Testis (tissue), 3 donors: ENCODE data around the gene ALPI. TPM values are rescaled to one million over a fixed set of nuclear protein-coding genes. Genes with fewer than 3 reads are reported as not detected.

ENCODE experiments used
- DNase-seq: peaks from one replicate; pipeline ENCODE4 v3.0.0-alpha.2; 2019
- H3K27ac ChIP-seq, 2 donors: fragments of 200-600 bp; sonication (generic); one replicate each; pipeline ENCODE4 v1.5.1; 2019
- H3K27me3 ChIP-seq: fragments of 200-600 bp; sonication (generic); one replicate; pipeline ENCODE4 v1.5.1; 2019
- H3K36me3 ChIP-seq: fragments of 200-600 bp; sonication (generic); one replicate; pipeline ENCODE4 v1.5.1; 2017; ENCODE audit warnings: low read depth; ENCODE audit errors: missing control alignments
- H3K4me1 ChIP-seq: fragments of 200-600 bp; sonication (generic); one replicate; pipeline ENCODE4 v1.5.1; 2019
- H3K4me3 ChIP-seq, 2 donors: fragments of 200-600 bp; sonication (generic); one replicate each; pipeline ENCODE4 v1.5.1; 2017 to 2019
- H3K9me3 ChIP-seq: fragments of 200-600 bp; sonication (generic); one replicate; pipeline ENCODE4 v1.5.1; 2017
- POLR2A ChIP-seq: fragments of 450-650 bp; IDR thresholded peaks from one replicate; pipeline ENCODE4 v1.6.1; 2017; ENCODE audit warnings: antibody characterized with exemption, mild to moderate bottlenecking, moderate library complexity
- WGBS, 2 donors: methylation state at CpG; one replicate each; pipeline ENCODE4 v1.1.5; 2018; 5-methylcytosine and 5-hydroxymethylcytosine counted together
- intact Hi-C: fragments of 100-400 bp; cut with DNase I; formaldehyde crosslinking; loops from one replicate; pipeline ENCODE4 v1.15.1; 2023; ENCODE audit warnings: low total_unique reads
- polyA plus RNA-seq: library from polyadenylated mRNA; stranded (reverse); fragments of 350-450 nt; fragmentation: Illumina TruSeq; extraction: RNeasy Lipid Tissue Mini Kit (QIAGEN cat#74804); gene quantifications from one replicate; pipeline ENCODE4 v1.2.3, GENCODE V29; 2014; ENCODE audit warnings: low read depth, low replicate concordance; ENCODE audit not compliant: insufficient read depth
- total RNA-seq, 2 donors: library from RNA; depleted of rRNA; stranded (reverse); fragments of >200 nt; gene quantifications; one replicate each; pipeline ENCODE4 v1.2.3, GENCODE V29; 2016
- TF ChIP-seq, protein P1 (sequence below), 3 experiments: fragments of 450-650 bp in 2 of 3; fragments of 200-600 bp in 1 of 3; sonication (generic) in 1 of 3; IDR thresholded peaks; one replicate each; pipeline ENCODE4 v1.5.1; 2016 to 2019; ENCODE audit warnings: antibody characterized with exemption in 3 of 3, mild to moderate bottlenecking in 2 of 3, moderate library complexity in 1 of 3

ALPI gene
- total and polyA plus RNA-seq, 3 donors from 2014 or later: 0.16 to 0.43 TPM; not detected in 1

DNA sequence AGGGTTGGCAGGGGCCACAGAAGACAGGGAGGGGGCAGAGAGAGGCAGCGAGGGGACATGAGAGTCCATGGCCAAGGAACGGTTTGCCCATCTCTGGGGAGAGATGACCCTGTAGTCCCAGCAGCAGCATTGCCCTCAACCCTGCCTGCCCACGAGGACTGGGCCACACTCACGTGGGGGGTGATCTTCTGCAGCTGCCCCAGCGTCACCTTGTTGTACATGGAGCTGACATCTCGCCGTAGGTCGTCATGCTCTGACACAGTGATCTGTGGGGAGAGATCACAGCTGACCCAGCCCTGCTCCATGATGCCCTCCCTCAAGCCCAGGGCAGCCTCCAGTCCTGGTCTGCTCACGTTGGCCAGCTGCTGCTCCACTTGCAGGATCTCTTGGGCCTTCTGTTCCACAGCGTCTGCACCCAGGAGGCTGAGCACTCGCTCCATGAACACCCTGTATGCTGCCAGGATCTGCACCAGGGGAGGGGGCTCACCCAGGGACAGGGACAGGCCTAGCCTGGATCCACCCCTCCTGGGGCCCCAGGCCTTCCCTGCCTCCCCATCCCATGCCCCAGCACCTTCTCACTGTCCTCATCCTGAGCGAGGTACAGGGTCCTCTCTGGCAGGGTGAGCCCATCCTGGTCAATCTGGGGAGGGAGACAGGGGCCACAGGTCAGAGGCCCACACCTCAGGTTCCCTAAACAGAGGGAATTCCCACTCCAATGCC lies 28.8 kb downstream of the ALPI start:
- intact Hi-C loops: no loop called here
- Histone ChIP-seq H3K27ac (no peak overlapping the region), H3K27me3 (no peaks in the 10 kb centered on the region), H3K4me3 (no peak overlapping the region), H3K36me3 (no peaks in the 10 kb centered on the region), H3K4me1 (peaks cover 4% of the 10 kb centered on the region), H3K9me3 (no peaks in the 10 kb centered on the region)
- TF ChIP-seq POLR2A: no peak
- TF ChIP-seq, protein P1, sequence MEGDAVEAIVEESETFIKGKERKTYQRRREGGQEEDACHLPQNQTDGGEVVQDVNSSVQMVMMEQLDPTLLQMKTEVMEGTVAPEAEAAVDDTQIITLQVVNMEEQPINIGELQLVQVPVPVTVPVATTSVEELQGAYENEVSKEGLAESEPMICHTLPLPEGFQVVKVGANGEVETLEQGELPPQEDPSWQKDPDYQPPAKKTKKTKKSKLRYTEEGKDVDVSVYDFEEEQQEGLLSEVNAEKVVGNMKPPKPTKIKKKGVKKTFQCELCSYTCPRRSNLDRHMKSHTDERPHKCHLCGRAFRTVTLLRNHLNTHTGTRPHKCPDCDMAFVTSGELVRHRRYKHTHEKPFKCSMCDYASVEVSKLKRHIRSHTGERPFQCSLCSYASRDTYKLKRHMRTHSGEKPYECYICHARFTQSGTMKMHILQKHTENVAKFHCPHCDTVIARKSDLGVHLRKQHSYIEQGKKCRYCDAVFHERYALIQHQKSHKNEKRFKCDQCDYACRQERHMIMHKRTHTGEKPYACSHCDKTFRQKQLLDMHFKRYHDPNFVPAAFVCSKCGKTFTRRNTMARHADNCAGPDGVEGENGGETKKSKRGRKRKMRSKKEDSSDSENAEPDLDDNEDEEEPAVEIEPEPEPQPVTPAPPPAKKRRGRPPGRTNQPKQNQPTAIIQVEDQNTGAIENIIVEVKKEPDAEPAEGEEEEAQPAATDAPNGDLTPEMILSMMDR (IDR thresholded peaks at IDR 0.05): no peak
- 82 to 85% methylated on average over 4 to 12 of the region's 12 CpGs for WGBS, 2 donors
- DNase-seq: no peak

DNA sequence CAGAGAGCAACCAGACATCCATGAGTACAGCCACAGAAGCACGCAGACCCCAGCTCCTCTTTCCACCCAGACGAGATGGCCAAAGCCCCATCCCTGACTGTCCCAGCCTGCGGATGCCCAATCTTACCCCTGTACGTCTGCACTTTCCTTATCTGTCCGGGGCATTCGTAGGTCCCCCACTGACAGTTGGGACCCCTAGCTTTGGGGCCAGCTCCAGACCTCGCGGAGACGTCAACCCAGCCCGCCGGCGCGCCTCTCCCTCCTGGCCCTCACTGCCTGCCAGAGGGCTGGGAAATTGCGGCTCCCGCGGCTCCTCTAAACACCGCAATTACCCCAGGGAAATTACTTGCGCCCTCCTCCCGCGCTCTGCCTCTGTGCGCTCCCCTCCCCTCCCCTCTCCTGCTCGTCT lies 29.4 kb downstream of the ALPI start:
- Histone ChIP-seq H3K27me3 (no peaks in the 10 kb centered on the region), H3K9me3 (no peaks in the 10 kb centered on the region), H3K27ac (no peak overlapping the region), H3K4me1 (peaks cover 4% of the 10 kb centered on the region), H3K36me3 (no peaks in the 10 kb centered on the region), H3K4me3 (peak overlapping the region in 1 of 2 donors; percentile 38)
- DNase-seq: no peak
- intact Hi-C loops: no loop called here
- TF ChIP-seq POLR2A: no peak
- TF ChIP-seq, protein P1 (IDR thresholded peaks at IDR 0.05): no peak
- 13 to 14% methylated on average over 19 to 22 of the region's 22 CpGs for WGBS, 2 donors

DNA sequence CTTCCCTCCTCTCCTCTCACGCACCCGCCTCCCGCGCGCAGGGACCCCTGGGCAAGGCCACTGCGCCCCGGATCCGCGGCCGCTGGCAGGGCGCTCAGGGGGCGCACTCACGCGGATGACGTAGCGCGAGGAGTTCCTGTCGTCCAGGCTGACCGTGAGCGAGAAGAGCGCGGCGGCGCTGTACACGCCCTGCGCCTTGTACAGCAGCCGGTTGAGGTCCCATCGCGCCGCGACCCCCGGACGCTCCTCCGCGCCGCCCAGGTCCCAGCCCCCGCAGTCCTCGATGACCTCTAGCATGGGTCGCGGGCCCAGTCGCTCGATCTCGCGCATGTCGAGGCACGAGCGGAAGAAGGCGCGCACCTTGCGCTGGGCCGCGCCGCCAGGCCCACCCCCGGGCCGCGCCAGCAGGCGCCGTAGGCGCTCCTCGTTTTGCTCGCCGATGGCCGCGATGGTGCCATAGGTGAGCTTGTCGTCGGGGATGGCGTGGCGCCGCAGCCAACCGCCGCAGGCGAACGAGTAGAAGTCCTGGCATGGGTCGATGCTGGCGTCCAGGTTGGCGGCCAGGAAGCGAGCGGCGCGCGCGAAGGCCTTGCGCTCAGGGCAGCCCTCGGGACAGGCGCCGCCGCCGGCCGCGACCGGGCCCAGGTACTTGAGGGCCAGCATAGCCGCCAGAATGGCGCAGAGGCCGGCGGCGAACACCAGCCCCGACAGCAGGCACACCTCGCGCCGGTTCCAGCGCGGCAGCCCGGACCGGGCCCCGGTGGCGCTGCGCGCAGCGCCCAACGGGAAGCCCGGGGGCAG lies 30.0 kb downstream of the ALPI start:
- Histone ChIP-seq H3K9me3 (no peaks in the 10 kb centered on the region), H3K4me1 (peaks cover 4% of the 10 kb centered on the region), H3K36me3 (no peaks in the 10 kb centered on the region), H3K27me3 (no peaks in the 10 kb centered on the region), H3K27ac (no peak overlapping the region), H3K4me3 (peak overlapping the region; percentile 12 to 38)
- no peak for TF ChIP-seq POLR2A
- TF ChIP-seq, protein P1 (IDR thresholded peaks at IDR 0.05): no peak
- intact Hi-C loops: no loop called here
- no peak for DNase-seq
- 1 to 3% methylated on average over 23 to 62 of the region's 111 CpGs for WGBS, 2 donors

DNA sequence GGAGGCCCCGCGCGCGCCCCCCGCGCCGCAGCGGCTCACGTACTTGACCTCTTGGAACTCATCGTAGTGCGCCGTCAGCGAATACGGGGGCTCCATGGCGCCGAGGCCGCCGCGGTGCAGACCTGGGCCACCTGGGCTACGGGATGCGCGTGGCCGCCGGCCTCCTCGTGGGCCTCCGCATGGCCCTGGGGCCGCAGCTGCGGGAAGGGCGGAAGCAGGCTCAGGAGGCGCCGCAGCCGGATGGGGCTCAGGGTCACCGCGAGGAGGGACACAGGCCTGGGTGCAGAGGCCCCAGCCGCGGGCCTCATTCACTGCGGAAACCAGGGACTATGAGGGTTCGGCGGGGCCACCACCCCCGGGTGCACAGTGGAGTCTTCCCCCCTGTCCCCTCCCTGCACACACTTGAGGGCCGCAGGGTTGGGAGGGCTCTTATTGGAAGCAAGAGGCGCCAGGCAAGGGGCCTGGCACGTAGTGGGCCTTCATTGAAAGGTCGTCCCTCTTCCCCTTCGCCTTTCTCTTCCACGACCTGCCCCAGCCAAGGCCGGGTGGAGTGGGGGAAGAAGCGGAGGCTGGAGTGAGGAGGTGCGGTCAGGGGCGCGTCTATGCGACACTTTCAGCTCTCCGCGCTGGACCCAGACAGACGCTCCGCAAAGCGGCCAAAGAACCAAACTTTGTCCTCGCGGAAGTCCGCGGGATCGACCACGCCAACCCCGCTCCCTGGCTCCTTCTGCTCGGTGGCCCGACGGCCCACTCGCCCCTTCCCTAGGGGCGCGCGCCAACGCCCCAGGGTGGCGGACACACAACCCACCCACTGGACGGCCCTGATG lies 30.8 kb downstream of the ALPI start:
- intact Hi-C loops: no loop called here
- no peak for DNase-seq
- Histone ChIP-seq H3K4me1 (peaks cover 4% of the 10 kb centered on the region), H3K4me3 (peak overlapping the region; percentile 12 to 38), H3K27me3 (no peaks in the 10 kb centered on the region), H3K27ac (no peak overlapping the region), H3K9me3 (no peaks in the 10 kb centered on the region), H3K36me3 (no peaks in the 10 kb centered on the region)
- TF ChIP-seq, protein P1 (IDR thresholded peaks at IDR 0.05): no peak
- no peak for TF ChIP-seq POLR2A
- 3 to 11% methylated on average over 5 to 71 of the region's 74 CpGs for WGBS, 2 donors
